GM19035 (cell line): ENCODE data around the gene SFT2D1.
A peak's percentile ranks its signal among the peaks of the same experiment; 100 is the strongest.
"Not testable (repeated sequence)": the region's sequence is repeated elsewhere in the genome, so short reads cannot be mapped to it uniquely, and the experiment has no call there.

Source experiments
- ATAC-seq: cut with Tn5 transposase; IDR thresholded peaks from one replicate; pipeline ENCODE4 v1.9.1; 2021; ENCODE audit not compliant: unreplicated experiment

Gene SFT2D1

DNA sequence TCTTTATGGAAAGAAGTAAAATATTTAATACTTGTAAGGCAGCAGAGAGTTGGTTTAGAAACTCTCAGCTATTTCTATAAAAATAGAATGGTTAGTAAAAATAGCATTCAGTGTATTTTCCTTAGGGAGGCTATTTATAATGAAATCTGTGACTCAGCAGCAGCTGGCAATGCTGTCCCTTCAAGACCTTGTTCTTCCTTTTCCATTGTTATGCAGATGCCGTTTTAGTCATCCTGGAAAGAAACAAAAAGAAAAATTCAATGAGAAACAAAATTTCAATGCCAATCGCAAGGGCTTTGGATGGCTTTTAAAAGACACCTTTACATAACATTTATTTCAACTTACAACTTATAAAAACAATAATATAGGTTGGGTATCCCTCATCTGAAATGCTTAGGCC, 22.9 kb upstream of the SFT2D1 start:
- ATAC-seq, result no peak

DNA sequence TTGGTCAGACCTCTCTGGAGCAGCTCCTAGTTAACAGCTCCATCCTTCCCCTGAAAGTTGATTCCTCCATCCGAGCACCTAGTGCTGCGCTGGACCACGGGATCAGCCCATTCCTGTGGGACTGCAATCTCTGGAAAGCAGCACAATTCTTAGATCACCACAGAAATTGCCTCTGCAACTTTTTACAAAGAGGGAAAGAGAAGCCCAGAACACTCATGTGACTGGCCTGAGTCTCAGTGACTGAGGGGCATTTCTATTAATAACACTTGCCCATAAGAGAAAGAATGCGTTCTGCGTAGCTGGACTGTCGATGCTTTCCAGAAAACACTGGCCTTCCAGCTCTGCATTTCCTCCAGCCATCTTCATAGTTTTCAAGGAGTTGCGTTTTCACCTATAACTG, 22.1 kb upstream of the SFT2D1 start:
- ATAC-seq, result no peak

DNA sequence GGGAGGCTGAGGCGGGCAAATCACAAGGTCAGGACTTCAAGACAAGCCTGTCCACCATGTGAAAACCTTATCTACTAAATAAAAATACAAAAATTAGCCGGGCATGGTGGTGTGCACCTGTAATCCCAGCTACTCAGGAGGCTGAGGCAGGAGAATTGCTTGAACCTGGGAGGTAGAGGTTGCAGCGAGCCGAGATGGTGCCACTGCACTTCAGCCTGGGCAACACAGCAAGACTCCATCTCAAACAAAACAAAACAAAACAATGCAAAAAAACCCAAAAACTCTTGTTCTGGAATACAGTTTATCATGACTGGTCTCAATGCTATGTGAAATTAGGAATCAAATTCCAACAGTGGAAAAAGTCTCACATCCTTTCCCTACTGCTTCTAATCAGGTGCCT, 20.1 kb upstream of the SFT2D1 start:
- not testable (repeated sequence) for ATAC-seq

DNA sequence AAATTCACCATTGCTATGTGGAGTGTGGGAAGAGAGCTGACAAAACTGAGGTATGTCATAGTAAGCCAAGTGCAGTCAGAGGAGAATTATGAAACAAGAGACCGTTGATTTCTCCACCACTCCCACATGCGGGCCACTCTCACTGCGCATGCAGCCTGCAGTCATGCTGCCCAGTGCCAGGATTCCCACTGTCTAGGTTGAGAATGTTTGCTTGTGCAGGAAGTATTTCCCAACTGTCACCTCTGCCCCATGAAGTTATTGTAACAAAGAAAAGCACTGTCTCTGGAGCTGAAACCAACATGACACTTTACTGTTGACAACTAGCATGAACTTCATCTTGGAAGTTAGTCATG, 18.7 kb upstream of the SFT2D1 start:
- ATAC-seq, result no peak

DNA sequence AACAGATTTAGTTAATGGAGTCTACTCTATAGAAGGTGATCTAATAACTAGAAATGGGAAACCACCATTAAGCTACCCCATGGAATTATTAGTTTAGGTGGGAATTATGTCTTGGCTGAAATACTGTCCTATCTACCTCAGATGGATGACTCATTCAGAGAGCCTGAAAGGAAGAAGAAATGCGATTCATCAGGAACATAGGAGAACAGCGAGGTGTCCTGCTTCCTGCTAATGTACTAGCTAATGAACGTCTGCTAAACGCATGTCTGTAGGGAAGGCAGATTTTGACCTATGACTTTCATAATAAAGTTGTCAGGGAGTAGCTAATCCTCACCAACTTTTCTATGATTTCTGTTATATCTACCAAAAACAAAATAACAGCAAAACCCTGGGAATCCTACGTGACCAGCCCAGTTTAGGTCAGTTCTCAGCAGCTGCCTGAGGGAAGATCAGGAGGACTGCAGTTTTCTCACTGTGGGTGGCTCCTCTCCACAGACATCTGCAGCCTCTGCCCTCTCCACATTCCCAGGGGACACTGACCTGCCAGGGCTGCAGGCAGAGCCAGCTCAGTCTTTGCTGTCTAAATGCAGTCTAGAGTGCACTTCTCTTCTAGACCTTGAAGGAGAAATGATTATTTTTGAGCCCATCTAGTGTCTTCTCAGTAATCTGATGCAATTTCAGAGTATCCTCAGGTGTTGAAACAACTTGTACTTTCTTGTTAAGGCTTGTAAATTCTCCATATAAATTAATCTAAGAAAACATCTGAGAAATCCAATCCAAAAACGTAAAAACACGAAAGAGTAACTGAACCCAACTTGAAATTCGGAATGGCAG, 18.1 kb upstream of the SFT2D1 start:
- ATAC-seq, result no peak

DNA sequence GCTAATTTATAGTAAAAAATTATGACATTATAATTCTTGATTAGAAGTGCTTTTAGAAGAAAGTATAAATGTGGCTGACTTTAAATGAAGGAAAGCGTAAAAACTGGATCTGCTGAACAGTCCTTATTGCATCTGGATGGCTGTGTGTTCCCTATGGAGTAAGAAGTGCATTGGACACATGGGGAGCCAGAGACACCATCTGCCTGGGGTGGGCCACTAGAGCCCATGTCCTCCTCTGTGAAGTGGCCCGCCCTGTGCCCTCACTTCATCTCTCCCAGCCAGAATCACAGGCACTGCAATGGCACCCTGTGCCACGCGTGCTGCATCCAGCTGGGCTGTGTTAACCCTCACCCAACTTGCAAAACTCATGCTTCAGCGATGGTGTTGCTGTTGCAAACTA, 13.2 kb upstream of the SFT2D1 start:
- ATAC-seq, result no peak

DNA sequence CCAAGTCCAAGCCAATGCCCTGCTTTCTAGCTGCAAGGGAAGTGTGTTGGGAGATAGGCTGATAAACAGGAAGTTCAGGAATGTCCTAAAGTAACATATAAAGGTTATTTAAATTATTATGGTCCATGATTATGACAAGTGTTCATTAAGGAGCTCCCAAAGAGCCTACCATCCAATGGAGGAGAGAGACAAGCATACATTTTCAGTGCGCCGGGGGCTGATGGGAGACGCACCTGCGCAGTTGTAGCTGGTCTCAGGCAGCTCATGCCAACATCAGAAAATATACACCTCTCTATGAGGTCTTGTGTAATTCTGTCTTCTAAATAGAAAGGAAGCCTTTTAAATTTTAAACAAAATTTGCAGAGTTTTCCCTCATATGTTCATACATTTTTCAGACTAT, 12.6 kb upstream of the SFT2D1 start:
- no peak for ATAC-seq

DNA sequence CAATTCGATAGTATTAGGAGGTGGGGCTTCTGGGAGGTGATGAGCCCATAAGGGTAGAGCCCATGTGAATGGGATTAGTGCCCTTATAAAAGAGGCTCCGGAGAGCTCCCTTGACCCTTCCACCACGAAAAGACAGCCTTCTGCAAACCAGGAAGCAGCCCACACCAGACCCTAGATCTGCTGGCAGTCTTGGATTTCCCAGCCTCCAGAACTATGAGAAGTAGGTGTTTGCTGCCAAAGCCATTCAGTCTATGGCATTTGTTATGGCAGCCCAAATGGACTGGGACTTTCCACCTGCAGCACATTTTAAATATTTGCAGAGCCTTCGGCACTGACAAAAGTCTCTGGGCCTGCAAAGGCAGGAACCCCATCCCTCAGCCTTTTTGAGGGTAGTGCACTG, 11.8 kb upstream of the SFT2D1 start:
- ATAC-seq, result no peak

DNA sequence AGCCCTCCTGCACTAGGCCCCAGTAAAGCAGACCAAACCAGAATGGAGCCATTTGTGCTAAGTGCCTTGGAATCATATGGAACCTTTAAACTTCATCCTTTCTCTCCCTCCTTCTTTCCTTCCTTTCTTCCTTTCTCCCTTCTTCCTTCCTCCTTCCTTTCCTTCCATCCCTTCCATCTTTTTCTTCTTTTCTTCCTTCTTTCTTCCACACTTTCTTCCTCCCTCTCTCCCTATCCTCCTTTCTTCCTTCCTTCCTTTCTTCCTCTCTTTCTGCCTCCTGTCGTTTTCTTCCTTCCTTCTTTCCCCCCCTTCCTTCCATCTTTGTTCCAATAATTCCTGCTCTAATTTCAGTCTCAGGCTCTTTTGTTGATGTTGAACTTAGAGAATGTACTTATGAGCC, 11.2 kb upstream of the SFT2D1 start:
- ATAC-seq, result no peak

DNA sequence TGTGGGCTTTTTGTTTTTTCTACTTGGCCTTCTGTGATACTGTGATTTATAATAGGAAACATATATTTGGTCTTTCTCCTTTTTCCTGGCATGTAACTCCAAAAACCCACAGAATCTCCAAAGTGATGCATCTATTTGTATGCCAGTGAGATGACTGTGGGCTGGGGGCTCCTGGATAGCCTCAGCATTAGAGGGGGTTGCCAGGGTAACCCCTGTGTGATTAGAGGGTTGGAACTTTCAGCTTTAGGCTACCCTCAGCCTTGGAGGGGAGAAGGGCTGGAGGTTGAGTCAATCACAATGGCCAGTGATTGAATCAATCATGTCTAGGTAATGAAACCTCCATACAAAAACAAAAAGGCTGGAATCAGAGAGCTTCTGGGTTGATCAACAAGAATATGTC, 10.6 kb upstream of the SFT2D1 start:
- no peak for ATAC-seq

DNA sequence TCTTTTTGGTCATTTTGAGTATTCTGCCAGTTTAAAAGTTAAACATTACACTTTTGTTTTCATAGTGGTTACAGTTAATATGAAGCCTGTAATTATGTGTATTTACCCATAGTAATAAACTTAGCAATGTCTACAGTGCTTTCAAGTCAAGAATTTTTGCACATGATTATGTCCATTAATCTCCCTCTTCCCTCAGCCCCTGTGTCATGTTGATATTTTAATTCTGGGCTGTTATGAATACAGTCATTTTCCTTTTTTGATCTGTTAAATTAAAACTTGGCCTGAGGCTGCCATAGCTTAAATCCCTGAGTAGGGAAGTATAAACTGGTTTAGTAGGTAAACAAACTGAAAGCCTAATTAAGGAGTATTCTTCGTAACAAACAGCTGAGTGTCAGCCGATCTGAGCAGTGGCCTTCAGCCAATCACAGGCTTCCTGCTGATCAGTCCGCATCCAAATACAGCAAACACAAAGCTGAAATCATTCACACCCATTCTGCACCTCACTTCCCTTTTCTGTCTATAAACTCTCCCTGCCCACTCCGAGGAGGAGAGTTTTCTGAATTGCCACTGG, 9.5 kb upstream of the SFT2D1 start:
- peak; percentile 98 for ATAC-seq

DNA sequence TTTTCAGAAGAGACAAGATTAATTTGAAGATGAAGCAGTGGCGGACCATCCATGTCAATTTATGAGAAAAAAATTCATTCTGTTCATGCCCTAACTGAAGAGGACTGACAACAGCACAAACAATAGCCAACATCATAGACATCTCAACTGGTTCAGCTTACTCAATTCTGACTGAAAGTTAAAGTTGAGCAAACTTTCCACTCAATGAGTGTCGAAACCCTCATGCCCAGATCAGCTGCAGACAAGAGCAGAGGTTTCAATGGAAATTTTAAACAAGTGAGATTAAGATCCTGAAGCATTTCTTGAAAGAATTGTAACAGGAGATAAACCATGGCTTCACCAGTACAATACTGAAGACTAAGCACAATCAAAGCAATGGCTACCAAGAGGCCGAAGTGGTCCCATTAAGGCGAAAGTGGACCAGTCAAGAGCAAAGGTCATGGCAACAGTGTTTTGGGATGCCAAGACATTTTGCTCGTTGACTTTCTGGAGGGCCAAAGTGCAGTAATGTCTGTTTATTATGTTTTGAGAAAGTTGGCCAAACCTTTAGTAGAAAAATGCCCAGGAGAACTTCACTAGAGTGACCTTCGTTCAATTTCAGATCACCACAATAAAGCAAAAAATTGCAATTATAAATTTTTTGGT, 6.1 kb upstream of the SFT2D1 start:
- no peak for ATAC-seq

DNA sequence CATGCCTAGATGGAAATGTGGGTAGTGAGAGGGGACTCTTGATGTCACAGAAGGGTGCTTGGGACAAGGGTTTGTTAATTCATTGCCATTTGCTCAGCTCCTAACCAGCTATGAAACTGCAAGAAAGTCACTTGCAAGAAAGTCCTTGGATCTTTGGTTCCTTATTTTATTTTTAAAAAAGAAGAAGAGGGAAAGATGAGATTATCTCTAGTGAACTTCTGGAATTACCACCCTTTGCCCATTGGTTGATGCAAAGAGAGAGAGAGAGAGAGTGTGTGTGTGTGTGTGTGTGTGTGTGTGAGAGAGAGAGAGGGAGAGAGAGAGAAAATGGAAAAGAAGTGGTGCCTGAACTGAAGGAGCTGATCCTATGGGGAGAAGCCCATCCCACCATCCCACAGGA, 4.6 kb upstream of the SFT2D1 start:
- ATAC-seq, result no peak

DNA sequence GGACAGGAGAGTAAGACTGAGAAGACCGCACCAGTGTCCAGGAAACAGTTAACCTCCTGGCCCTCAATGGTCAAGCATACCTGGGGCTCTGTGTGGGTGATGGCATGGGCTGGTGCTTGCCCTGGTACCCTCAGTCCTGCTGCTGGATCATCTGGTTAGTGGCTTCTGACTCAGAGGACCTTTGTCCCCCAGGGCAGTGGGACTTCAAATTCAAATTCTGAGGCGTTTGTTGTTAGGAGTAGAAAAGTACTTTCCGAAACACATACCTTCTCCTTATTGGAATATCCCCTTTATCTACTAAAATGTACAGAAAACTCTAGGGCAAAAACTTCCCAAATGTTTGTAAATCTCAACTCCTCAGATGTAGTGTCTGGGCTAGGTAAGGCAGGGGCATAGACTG, 4.1 kb upstream of the SFT2D1 start:
- no peak for ATAC-seq

DNA sequence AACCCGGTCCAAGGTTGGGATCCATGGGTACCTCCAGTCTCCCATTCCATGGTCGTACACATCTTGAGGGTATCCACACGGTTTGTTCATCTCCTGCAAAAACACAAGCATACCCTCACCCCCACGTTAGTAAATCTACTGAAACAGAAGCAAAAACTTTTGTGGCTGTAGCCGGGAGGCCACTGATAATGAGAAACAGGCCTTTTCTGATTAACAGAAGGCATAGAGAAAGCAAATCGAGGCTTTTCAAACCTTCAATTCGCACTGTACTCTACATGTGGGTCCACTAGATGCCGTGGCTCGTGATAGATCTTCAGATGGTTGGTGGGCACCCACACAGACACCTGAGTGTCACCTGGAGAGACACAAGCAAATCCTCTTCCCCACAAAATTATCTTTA, 3.3 kb upstream of the SFT2D1 start:
- not testable (repeated sequence) for ATAC-seq

DNA sequence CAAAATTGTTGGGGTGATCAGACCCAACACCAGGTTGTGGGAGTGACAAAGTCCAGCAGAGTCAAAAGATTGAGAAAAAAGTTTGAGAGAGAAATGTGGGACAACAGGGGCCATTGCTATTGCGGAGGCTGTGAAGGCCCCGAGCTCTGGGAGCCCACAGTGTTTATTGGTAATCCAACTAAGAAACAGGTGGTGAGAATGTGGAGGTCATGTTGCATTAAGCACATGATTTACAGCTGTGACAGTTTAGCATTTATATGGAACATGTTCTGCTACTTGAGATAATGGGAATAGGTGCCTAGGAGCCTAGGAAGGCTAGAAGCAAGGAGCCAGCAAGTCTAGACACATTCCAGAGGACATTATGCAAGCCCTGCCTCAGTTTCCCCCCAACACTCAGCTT, 2.6 kb upstream of the SFT2D1 start:
- not testable (repeated sequence) for ATAC-seq

DNA sequence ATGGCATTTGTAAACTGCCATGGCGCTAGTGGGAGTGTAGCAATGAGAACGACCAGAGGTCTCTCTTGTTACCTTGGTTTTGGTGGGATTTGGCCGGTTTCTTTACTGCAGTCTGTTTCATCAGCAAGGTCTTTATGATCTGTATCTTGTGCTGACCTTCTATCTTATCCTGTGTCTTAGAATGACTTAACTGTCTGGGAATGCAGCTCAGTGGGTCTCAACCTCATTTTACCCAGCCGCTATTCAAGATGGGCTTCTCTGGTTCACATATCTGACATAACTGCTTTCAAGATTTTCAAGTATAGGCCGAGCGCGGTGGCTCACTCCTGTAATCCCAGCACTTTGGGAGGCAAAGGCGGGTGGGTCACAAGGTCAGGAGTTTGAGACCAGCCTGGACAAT, 1.9 kb upstream of the SFT2D1 start:
- ATAC-seq, result no peak

DNA sequence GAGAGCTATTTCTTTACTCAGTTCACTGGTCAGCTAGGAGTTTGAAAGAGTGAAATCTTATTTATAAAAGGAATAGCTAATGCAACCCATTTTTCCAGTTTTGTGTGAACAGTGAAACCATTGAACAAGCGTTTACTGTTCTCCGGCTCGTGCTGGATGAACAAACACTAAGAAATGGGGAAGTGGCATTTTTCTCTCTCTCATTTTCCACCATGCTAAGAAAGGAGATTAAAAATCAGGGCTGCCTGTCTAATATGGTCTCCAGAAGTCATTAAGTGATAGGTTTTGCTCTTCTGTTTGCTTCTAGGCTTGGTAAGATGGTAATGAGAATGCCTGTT, 774 bp upstream of the SFT2D1 start:
- ATAC-seq, result peak; percentile 9

DNA sequence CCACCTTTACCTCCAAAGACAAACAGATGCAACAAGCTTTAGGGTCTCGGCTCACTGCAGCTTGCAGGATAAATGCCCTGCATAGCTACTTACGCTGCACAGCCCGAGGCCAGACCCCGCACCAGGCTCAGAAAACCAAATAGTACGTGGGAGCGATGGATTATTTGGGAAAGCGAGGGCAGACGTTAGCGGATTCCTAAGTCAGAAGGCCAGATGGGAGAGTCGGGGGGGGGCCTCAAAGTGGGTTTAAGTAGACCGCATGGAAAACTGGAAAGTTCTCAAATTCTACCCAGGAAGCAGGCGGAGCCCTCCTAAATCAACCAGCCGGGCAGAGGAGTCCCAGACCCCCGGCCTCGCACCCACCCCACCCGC, 382 bp downstream of the SFT2D1 start:
- ATAC-seq, result no peak

DNA sequence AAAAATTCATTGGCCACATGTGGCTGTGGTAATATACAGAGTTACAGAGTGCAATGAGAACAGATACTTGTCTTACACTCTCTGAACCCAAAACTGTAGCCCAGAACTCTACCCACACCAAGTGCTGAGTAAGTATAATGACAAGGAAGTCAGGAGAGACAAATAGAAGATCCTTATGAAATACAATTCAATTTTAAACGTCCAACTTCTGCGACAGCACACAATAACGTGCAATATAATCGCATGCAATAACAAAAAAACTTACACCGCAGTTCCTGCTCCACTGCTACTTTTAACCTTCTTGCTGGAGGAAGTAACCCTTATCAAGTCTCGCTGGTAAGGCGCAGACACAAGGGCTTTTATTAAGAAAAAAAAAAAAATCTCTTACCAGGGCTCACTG, 881 bp downstream of the SFT2D1 start:
- ATAC-seq, result no peak

DNA sequence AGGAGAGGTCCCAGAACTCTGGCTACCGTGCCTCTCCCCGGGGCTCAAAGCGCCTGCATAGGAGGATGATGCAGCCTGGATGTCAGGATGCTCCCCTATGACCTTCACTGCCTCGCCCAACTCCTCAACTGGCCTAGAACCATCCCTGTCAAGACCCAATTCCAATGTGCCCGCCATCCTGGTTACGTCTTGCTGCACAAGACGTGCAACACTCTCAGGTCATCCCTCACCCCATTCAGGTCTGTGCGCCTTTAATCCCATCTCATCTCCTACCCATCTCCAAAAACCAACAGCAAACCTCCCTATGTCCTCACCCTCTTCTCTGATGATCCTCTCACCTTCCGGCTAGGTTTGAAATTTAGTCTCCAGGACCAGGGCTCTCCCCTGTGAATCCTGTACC, 3.5 kb downstream of the SFT2D1 start:
- ATAC-seq, result no peak

DNA sequence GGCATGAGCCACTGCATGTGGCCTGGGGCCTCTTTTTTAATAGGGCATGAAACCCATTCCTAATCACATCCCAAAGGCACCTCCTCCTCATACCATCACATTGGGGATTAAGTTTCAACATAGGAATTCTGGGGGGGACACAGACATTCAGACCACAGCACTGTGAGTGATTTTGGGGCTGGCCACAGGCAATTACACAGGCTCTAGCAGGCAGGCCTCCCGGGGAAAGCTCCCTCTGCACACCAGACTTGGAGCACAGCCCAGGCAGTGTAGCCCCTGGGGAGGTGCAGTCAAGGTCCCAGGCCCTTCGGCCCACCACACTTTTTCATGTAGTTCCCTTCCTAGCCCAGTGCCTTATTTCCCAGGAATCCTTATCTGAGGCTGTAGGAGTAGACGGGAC, 5.5 kb downstream of the SFT2D1 start:
- ATAC-seq, result no peak
